Islet precursor cell (in vitro differentiated cells): Measurements from ENCODE around the gene PIAS4.

Source experiments
- DNase-seq: peaks from one replicate; pipeline ENCODE4 v3.0.0-alpha.2; 2018

PIAS4 gene

GRCh38 chr19:4060621-4061177 lies 53.2 kb downstream of the PIAS4 start:
- no peak for DNase-seq

- DNase-seq = no peak
Observed at GRCh38 chr19:4061178-4061682, 53.7 kb downstream of the PIAS4 start.

- peak; percentile 87 for DNase-seq
Observed at GRCh38 chr19:4061683-4062418, 54.3 kb downstream of the PIAS4 start.

- DNase-seq = no peak
Observed at GRCh38 chr19:4062419-4063368, 55.2 kb downstream of the PIAS4 start.

- no peak for DNase-seq
Observed at GRCh38 chr19:4063369-4064148, 56.0 kb downstream of the PIAS4 start.

- DNase-seq = no peak
Observed at GRCh38 chr19:4064149-4064495, 56.6 kb downstream of the PIAS4 start.

GRCh38 chr19:4064496-4065260 lies 57.1 kb downstream of the PIAS4 start:
- DNase-seq = no peak

- DNase-seq = peak; percentile 99
Observed at GRCh38 chr19:4065430-4066175, 58.1 kb downstream of the PIAS4 start.

- peak; percentile 48 for DNase-seq
Observed at GRCh38 chr19:4066176-4066606, 58.7 kb downstream of the PIAS4 start.

GRCh38 chr19:4066682-4067395 lies 59.3 kb downstream of the PIAS4 start, which contains the start of gene ZBTB7A:
TSS of gene ZBTB7A (minus strand) at chr19:4066899. CDS start at chr19:4055232, 11,667 bp downstream.
- DNase-seq = peak; percentile 89

GRCh38 chr19:4067396-4068046 lies 60.0 kb downstream of the PIAS4 start:
- peak; percentile 59 for DNase-seq

- no peak for DNase-seq
Observed at GRCh38 chr19:4068047-4068966, 60.8 kb downstream of the PIAS4 start.

GRCh38 chr19:4069331-4069959 lies 61.9 kb downstream of the PIAS4 start:
- no peak for DNase-seq

GRCh38 chr19:4071610-4072009 lies 64.1 kb downstream of the PIAS4 start:
- no peak for DNase-seq

- no peak for DNase-seq
Observed at GRCh38 chr19:4075373-4075772, 67.8 kb downstream of the PIAS4 start.

- no peak for DNase-seq
Observed at GRCh38 chr19:4077007-4077374, 69.5 kb downstream of the PIAS4 start.

GRCh38 chr19:4077800-4078684 lies 70.5 kb downstream of the PIAS4 start:
- no peak for DNase-seq
